ENCODE data around the gene IFI27L1. TPM values are rescaled to one million over a fixed set of nuclear protein-coding genes. Genes with fewer than 3 reads are reported as not detected.

Gene IFI27L1
- total and polyA plus RNA-seq, 12 donors = 7.7 to 47.4 (median 17.1) TPM

DNA sequence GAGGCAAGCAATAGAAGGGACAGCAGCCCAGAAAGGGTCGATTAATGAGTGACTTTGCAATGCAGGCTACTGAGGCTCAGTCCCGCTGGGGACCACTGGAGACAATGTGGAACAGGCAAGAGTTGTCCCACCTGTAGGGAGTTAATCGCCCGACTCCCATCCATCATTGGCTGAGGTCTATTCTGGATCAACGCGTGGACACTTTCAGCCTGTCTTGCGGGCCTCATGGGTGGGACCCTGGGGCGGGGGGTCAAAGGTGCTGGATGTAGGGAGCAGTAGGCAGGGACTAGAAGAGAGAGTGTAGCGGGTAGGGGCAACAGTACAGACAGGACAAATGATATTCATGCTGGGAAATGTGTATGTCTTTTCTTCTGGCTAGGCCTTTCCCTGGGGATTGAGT lies 42.2 kb downstream of the IFI27L1 start:
- H3K9me3 ChIP-seq = peaks cover 0 to 26% (median 8%) of the 10 kb centered on the region in 11 donors
- intact Hi-C loops (cut with DNase I) = no loop called here
- 89% methylated on average over 9 of the region's 9 CpGs for WGBS, 2 donors
- DNase-seq = no peak
- TF ChIP-seq, protein P1, sequence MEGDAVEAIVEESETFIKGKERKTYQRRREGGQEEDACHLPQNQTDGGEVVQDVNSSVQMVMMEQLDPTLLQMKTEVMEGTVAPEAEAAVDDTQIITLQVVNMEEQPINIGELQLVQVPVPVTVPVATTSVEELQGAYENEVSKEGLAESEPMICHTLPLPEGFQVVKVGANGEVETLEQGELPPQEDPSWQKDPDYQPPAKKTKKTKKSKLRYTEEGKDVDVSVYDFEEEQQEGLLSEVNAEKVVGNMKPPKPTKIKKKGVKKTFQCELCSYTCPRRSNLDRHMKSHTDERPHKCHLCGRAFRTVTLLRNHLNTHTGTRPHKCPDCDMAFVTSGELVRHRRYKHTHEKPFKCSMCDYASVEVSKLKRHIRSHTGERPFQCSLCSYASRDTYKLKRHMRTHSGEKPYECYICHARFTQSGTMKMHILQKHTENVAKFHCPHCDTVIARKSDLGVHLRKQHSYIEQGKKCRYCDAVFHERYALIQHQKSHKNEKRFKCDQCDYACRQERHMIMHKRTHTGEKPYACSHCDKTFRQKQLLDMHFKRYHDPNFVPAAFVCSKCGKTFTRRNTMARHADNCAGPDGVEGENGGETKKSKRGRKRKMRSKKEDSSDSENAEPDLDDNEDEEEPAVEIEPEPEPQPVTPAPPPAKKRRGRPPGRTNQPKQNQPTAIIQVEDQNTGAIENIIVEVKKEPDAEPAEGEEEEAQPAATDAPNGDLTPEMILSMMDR (IDR thresholded peaks at IDR 0.05) = no peak
- H3K36me3 ChIP-seq = peaks cover 0 to 9% (median 0%) of the 10 kb centered on the region in 9 donors
- H3K27me3 ChIP-seq = no peaks in the 10 kb centered on the region
- H3K4me1 ChIP-seq = peaks cover 0 to 1% (median 0%) of the 10 kb centered on the region in 9 donors
- H3K4me3 ChIP-seq = no peak overlapping the region
- no peak for ATAC-seq
- H3K27ac ChIP-seq = no peak overlapping the region

- DNase-seq (no peak), ATAC-seq (no peak)
- intact Hi-C loops (cut with DNase I) = no loop called here
- Histone ChIP-seq H3K4me3 (no peak overlapping the region), H3K27me3 (no peaks in the 10 kb centered on the region), H3K27ac (no peak overlapping the region), H3K9me3 (peaks cover 0 to 25% (median 8%) of the 10 kb centered on the region in 11 donors), H3K36me3 (peaks cover 0 to 9% (median 0%) of the 10 kb centered on the region in 9 donors), H3K4me1 (peaks cover 0 to 7% (median 0%) of the 10 kb centered on the region in 9 donors)
- 96 to 97% methylated on average over 1 of the region's 1 CpG for WGBS, 2 donors
- TF ChIP-seq, protein P1 (IDR thresholded peaks at IDR 0.05) = no peak
Measured at GRCh38 chr14:94123868-94124267, 42.8 kb downstream of the IFI27L1 start.

DNA sequence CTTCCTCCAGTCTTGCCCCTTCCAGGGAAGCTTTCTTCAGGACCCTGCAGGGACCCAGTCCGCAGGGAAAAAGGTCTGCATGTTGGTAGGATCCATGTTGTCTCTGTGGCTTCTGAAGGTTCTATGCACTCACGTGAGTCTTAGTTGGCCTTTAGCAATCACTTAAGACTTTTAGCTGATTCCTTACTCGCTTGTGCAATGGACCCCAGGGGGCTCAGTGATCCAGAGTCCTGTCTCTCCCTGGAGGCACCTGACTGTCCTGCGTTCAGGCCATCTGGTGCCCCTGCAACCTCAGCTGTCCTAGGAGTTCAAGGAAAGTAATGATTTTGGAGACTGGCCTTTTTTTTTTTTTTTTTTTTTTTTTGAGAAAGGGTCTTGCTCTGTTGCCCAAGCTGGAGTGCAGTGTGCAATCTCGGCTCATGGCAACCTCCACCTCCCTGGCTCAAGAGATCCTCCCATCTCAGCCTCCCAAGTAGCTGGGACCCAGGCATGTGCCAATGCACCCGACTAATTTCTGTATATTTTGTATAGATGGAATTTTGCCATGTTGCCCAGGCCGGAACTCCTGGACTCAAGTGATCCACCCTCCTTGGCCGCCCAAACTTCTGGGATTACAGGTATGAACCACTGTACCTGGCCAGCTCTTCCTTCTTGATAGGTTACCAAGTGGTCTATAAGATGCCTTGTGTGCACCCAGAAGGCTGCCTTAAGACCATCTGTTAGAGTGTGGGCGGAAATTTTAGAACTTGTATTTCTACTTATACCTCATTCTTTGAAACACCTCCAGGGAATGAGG lies 43.7 kb downstream of the IFI27L1 start:
- DNase-seq = peak in 1 of 2 donors; percentile 2
- Histone ChIP-seq H3K9me3 (peaks cover 0 to 15% (median 4%) of the 10 kb centered on the region in 11 donors), H3K36me3 (peaks cover 0 to 9% (median 0%) of the 10 kb centered on the region in 9 donors), H3K4me1 (peaks cover 0 to 10% (median under 1%) of the 10 kb centered on the region in 9 donors), H3K27me3 (no peaks in the 10 kb centered on the region), H3K4me3 (no peak overlapping the region), H3K27ac (no peak overlapping the region)
- WGBS, 2 donors = 90 to 93% methylated on average over 9 of the region's 9 CpGs
- ATAC-seq = no peak
- TF ChIP-seq, protein P1 (IDR thresholded peaks at IDR 0.05) = no peak
- intact Hi-C loops (cut with DNase I) = loop anchor here in 2 of 10 donors (5.0 kb wide), 2 partner anchors 42 to 87 kb away; partner anchors contain the start of genes DDX24 (in 1 of the 2) and IFI27L1 (in 1 of the 2)

GRCh38 chr14:94125659-94126418 lies 44.7 kb downstream of the IFI27L1 start:
- TF ChIP-seq, protein P1 (IDR thresholded peaks at IDR 0.05) = no peak
- Histone ChIP-seq H3K4me1 (peaks cover 0 to 18% (median 9%) of the 10 kb centered on the region in 9 donors), H3K27me3 (no peaks in the 10 kb centered on the region), H3K36me3 (peaks cover 0 to 9% (median 0%) of the 10 kb centered on the region in 9 donors), H3K9me3 (peaks cover 0 to 5% (median 0%) of the 10 kb centered on the region in 11 donors), H3K4me3 (no peak overlapping the region), H3K27ac (no peak overlapping the region)
- 81 to 86% methylated on average over 6 of the region's 6 CpGs for WGBS, 2 donors
- DNase-seq (peak in 1 of 2 donors; percentile 0), ATAC-seq (no peak)
- intact Hi-C loops (cut with DNase I) = loop anchor here in 2 of 10 donors (5.0 kb wide), 2 partner anchors 44 to 89 kb away; partner anchors contain the start of genes DDX24 (in 1 of the 2) and IFI27L1 (in 1 of the 2)
